ENCODE measurements around the gene CSMD2.

GRCh38 chr1:34192621-34193020, 27.6 kb upstream of the CSMD2 start:
- TF ChIP-seq, protein P1, sequence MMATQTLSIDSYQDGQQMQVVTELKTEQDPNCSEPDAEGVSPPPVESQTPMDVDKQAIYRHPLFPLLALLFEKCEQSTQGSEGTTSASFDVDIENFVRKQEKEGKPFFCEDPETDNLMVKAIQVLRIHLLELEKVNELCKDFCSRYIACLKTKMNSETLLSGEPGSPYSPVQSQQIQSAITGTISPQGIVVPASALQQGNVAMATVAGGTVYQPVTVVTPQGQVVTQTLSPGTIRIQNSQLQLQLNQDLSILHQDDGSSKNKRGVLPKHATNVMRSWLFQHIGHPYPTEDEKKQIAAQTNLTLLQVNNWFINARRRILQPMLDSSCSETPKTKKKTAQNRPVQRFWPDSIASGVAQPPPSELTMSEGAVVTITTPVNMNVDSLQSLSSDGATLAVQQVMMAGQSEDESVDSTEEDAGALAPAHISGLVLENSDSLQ (IDR thresholded peaks at IDR 0.05), result no peak
- TF ChIP-seq SP1 (IDR thresholded peaks at IDR 0.05) (no peak), BHLHE40 (IDR thresholded peaks at IDR 0.05; ENCODE audit: borderline replicate concordance) (no peak), HDGF (IDR thresholded peaks at IDR 0.05; ENCODE audit: borderline replicate concordance) (no peak), ARNT (IDR thresholded peaks at IDR 0.05) (no peak), SUZ12 (IDR thresholded peaks at IDR 0.05) (no peak), TARDBP (IDR thresholded peaks at IDR 0.05) (no peak), FOXA1 (IDR thresholded peaks at IDR 0.05) (no peak), FOXK2 (IDR thresholded peaks at IDR 0.05) (no peak), ELF4 (IDR thresholded peaks at IDR 0.05) (no peak), FOXM1 (IDR thresholded peaks at IDR 0.05; ENCODE audit: borderline replicate concordance) (no peak), NFRKB (IDR thresholded peaks at IDR 0.05) (no peak), ZNF384 (IDR thresholded peaks at IDR 0.05) (no peak), CTBP1 (IDR thresholded peaks at IDR 0.05; ENCODE audit: borderline replicate concordance) (no peak)

Measured in HEK293T (cell line).